HepG2 (cell line): ENCODE results near the gene TOM1L2. TPM values are rescaled to one million over a fixed set of nuclear protein-coding genes. Genes with fewer than 3 reads are reported as not detected.
A peak's percentile ranks its signal among the peaks of the same experiment; 100 is the strongest.

Experiments used
- AKAP8 ChIP-seq: sonication (generic); formaldehyde crosslinking; IDR thresholded peaks from 2 replicates; pipeline ENCODE4 v1.5.1; 2020; ENCODE audit warnings: mild to moderate bottlenecking, missing genetic modification reagents
- BCL6 ChIP-seq: IDR thresholded peaks from 2 replicates; pipeline ENCODE4 v1.6.1; 2016; ENCODE audit warnings: missing genetic modification reagents, missing compliant biosample characterization
- CBFB ChIP-seq: sonication (generic); formaldehyde crosslinking; IDR thresholded peaks from 2 replicates; pipeline ENCODE4 v1.4.0; 2020; ENCODE audit warnings: missing genetic modification reagents
- FIP1L1 ChIP-seq: fragments of 200-400 bp; formaldehyde crosslinking; IDR thresholded peaks from 2 replicates; pipeline ENCODE4 v1.6.1; 2018; ENCODE audit warnings: low read depth, mild to moderate bottlenecking, low read length, moderate library complexity, borderline replicate concordance; ENCODE audit not compliant: insufficient read depth
- NFE2L1 ChIP-seq: sonication (generic); formaldehyde crosslinking; IDR thresholded peaks from 2 replicates; pipeline ENCODE4 v1.4.0; 2020; ENCODE audit warnings: missing genetic modification reagents, mild to moderate bottlenecking, borderline replicate concordance
- NFKBIZ ChIP-seq: IDR thresholded peaks from 2 replicates; pipeline ENCODE4 v1.6.1; 2018; ENCODE audit warnings: missing genetic modification reagents, missing compliant biosample characterization
- PCBP1 ChIP-seq: fragments of 200-400 bp; formaldehyde crosslinking; IDR thresholded peaks from 2 replicates; pipeline ENCODE4 v1.6.1; 2017; ENCODE audit warnings: mild to moderate bottlenecking, low read depth, low read length, borderline replicate concordance
- RBM39 ChIP-seq: fragments of 200-400 bp; formaldehyde crosslinking; IDR thresholded peaks from one replicate; pipeline ENCODE4 v1.6.1; 2018; ENCODE audit warnings: antibody characterized with exemption, mild to moderate bottlenecking, low read depth, low read length; ENCODE audit not compliant: poor library complexity, severe bottlenecking
- SKI ChIP-seq: fragments of 450-650 bp; IDR thresholded peaks from one replicate; pipeline ENCODE4 v1.6.1; 2018; ENCODE audit warnings: mild to moderate bottlenecking; ENCODE audit not compliant: partially characterized antibody
- ZC3H4 ChIP-seq: sonication (generic); formaldehyde crosslinking; IDR thresholded peaks from 2 replicates; pipeline ENCODE4 v1.4.0; 2020; ENCODE audit warnings: missing genetic modification reagents, borderline replicate concordance
- ZNF274 ChIP-seq: sonication (generic); formaldehyde crosslinking; IDR thresholded peaks from 2 replicates; pipeline ENCODE4 v1.5.1; 2020; ENCODE audit warnings: mild to moderate bottlenecking, missing genetic modification reagents
- ZNF44 ChIP-seq: sonication (generic); formaldehyde crosslinking; IDR thresholded peaks from 2 replicates; pipeline ENCODE4 v1.5.1; 2020; ENCODE audit warnings: mild to moderate bottlenecking, missing genetic modification reagents
- ZNF703 ChIP-seq: sonication (generic); formaldehyde crosslinking; IDR thresholded peaks from 2 replicates; pipeline ENCODE4 v1.5.1; 2020; ENCODE audit warnings: missing genetic modification reagents, mild to moderate bottlenecking, moderate library complexity, borderline replicate concordance
- ZNF883 ChIP-seq: sonication (generic); formaldehyde crosslinking; IDR thresholded peaks from 2 replicates; pipeline ENCODE4 v1.5.1; 2020; ENCODE audit warnings: mild to moderate bottlenecking, missing genetic modification reagents; ENCODE audit errors: not compliant biosample characterization
- polyA plus RNA-seq, 8 experiments: library from polyadenylated mRNA; depleted of rRNA in 3 of 8; stranded (reverse) in 7 of 8; unstranded in 1 of 8; fragments of >200 nt; fragmentation: Illumina TruSeq in 4 of 8; extraction: Trizol in 4 of 8; gene quantifications; 2 replicates each; pipeline versions ENCODE4 v1.2.1 to v1.2.3, GENCODE V29; 2011 to 2016; ENCODE audit warnings: low read depth in 4 of 8, missing spikeins in 1 of 8, mixed read lengths in 1 of 8; ENCODE audit not compliant: insufficient read depth in 1 of 8
- total RNA-seq, 5 experiments: library from RNA; depleted of rRNA; stranded (reverse); fragments of >200 nt; fragmentation: Illumina TruSeq; extraction: Trizol; gene quantifications; 2 replicates each; pipeline ENCODE4 v1.2.3, GENCODE V29; 2016; ENCODE audit warnings: low read depth in 1 of 5
- TF ChIP-seq, protein P1 (sequence below): sonication (generic); formaldehyde crosslinking; IDR thresholded peaks from 2 replicates; pipeline ENCODE4 v1.8.0; 2022; ENCODE audit warnings: mild to moderate bottlenecking, missing genetic modification reagents, borderline replicate concordance
- TF ChIP-seq, protein P2 (sequence below): sonication (generic); formaldehyde crosslinking; IDR thresholded peaks from 2 replicates; pipeline ENCODE4 v1.9.0; 2021; ENCODE audit warnings: missing genetic modification reagents, mild to moderate bottlenecking, borderline replicate concordance
- TF ChIP-seq, protein P3 (sequence below): sonication (generic); formaldehyde crosslinking; IDR thresholded peaks from 2 replicates; pipeline ENCODE4 v1.4.0; 2020; ENCODE audit warnings: mild to moderate bottlenecking, missing genetic modification reagents, borderline replicate concordance
- TF ChIP-seq, protein P4 (sequence below): sonication (generic); formaldehyde crosslinking; IDR thresholded peaks from 2 replicates; pipeline ENCODE4 v1.4.0; 2020; ENCODE audit warnings: missing genetic modification reagents

The TOM1L2 gene
- total and polyA plus RNA-seq, 2 of the 13 experiments (the other 11 are each of a cell fraction or from before 2014, with no cell fraction given): 4.7 to 7.4 TPM

DNA sequence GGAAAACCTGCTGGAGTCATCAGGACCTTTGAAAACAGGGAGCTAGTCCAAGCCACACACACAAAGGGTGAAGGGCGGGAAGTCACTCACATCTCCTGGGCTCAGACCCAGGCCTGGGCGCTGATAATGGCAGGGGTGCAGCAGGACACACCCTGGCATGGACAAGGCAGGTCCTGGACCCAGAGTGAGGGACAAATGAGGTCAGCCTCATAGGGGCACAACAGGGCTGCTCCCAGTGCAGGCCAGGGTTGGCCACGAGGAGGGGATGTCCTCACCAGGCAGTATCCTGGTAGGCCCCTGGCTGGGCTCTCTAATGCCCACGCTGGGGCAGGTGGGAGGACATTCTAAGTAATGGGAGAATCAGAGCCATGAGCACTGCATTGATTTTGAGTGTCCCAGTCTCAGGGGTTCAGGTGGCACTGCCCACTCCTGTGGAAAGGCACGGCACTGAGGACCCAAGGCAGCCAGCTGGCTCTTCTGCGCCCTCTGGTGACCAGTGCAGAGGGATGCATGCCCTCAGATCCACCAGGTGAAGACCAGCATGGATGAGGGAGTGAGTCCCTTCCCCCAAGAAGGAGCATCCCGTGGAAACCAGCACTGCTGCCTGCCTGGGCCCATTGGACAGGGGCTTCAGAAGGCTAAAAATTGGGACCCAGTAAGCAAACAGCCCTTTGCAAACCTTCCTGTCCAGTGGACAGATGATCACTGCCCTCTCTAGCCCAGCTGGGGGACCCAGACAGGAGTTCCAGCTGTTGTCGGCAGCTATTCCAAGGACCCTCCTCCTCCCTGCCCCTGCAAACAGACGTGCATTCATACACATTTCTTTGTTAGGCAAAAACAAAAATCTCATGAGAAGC, 112.1 kb downstream of the TOM1L2 start (continued):
- TF ChIP-seq, protein P1, sequence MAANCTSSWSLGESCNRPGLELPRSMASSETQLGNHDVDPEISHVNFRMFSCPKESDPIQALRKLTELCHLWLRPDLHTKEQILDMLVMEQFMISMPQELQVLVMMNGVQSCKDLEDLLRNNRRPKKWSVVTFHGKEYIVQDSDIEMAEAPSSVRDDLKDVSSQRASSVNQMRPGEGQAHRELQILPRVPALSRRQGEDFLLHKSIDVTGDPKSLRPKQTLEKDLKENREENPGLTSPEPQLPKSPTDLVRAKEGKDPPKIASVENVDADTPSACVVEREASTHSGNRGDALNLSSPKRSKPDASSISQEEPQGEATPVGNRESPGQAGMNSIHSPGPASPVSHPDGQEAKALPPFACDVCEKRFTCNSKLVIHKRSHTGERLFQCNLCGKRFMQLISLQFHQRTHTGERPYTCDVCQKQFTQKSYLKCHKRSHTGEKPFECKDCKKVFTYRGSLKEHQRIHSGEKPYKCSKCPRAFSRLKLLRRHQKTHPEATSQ (CRISPR knock-in tag): no peak
- TF ChIP-seq, protein P2, sequence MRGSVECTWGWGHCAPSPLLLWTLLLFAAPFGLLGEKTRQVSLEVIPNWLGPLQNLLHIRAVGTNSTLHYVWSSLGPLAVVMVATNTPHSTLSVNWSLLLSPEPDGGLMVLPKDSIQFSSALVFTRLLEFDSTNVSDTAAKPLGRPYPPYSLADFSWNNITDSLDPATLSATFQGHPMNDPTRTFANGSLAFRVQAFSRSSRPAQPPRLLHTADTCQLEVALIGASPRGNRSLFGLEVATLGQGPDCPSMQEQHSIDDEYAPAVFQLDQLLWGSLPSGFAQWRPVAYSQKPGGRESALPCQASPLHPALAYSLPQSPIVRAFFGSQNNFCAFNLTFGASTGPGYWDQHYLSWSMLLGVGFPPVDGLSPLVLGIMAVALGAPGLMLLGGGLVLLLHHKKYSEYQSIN: no peak
- TF ChIP-seq NFKBIZ: no peak
- TF ChIP-seq ZNF703: no peak
- TF ChIP-seq, protein P3, sequence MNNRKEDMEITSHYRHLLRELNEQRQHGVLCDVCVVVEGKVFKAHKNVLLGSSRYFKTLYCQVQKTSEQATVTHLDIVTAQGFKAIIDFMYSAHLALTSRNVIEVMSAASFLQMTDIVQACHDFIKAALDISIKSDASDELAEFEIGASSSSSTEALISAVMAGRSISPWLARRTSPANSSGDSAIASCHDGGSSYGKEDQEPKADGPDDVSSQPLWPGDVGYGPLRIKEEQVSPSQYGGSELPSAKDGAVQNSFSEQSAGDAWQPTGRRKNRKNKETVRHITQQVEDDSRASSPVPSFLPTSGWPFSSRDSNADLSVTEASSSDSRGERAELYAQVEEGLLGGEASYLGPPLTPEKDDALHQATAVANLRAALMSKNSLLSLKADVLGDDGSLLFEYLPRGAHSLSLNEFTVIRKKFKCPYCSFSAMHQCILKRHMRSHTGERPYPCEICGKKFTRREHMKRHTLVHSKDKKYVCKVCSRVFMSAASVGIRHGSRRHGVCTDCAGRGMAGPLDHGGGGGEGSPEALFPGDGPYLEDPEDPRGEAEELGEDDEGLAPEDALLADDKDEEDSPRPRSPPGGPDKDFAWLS (CRISPR knock-in tag): no peak
- TF ChIP-seq ZNF883 (CRISPR knock-in tag): no peak
- no peak for TF ChIP-seq BCL6
- no peak for TF ChIP-seq CBFB (CRISPR knock-in tag)
- TF ChIP-seq AKAP8 (CRISPR knock-in tag): 0 out of 2 replicates have a peak, but pooled peaks have one; percentile 44
- TF ChIP-seq SKI: peak; percentile 29
- no peak for TF ChIP-seq ZC3H4 (CRISPR knock-in tag)
- no peak for TF ChIP-seq ZNF274 (CRISPR knock-in tag)
- TF ChIP-seq NFE2L1 (CRISPR knock-in tag): no peak
- TF ChIP-seq, protein P4, sequence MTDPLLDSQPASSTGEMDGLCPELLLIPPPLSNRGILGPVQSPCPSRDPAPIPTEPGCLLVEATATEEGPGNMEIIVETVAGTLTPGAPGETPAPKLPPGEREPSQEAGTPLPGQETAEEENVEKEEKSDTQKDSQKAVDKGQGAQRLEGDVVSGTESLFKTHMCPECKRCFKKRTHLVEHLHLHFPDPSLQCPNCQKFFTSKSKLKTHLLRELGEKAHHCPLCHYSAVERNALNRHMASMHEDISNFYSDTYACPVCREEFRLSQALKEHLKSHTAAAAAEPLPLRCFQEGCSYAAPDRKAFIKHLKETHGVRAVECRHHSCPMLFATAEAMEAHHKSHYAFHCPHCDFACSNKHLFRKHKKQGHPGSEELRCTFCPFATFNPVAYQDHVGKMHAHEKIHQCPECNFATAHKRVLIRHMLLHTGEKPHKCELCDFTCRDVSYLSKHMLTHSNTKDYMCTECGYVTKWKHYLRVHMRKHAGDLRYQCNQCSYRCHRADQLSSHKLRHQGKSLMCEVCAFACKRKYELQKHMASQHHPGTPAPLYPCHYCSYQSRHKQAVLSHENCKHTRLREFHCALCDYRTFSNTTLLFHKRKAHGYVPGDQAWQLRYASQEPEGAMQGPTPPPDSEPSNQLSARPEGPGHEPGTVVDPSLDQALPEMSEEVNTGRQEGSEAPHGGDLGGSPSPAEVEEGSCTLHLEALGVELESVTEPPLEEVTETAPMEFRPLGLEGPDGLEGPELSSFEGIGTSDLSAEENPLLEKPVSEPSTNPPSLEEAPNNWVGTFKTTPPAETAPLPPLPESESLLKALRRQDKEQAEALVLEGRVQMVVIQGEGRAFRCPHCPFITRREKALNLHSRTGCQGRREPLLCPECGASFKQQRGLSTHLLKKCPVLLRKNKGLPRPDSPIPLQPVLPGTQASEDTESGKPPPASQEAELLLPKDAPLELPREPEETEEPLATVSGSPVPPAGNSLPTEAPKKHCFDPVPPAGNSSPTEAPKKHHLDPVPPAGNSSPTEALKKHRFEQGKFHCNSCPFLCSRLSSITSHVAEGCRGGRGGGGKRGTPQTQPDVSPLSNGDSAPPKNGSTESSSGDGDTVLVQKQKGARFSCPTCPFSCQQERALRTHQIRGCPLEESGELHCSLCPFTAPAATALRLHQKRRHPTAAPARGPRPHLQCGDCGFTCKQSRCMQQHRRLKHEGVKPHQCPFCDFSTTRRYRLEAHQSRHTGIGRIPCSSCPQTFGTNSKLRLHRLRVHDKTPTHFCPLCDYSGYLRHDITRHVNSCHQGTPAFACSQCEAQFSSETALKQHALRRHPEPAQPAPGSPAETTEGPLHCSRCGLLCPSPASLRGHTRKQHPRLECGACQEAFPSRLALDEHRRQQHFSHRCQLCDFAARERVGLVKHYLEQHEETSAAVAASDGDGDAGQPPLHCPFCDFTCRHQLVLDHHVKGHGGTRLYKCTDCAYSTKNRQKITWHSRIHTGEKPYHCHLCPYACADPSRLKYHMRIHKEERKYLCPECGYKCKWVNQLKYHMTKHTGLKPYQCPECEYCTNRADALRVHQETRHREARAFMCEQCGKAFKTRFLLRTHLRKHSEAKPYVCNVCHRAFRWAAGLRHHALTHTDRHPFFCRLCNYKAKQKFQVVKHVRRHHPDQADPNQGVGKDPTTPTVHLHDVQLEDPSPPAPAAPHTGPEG (CRISPR knock-in tag): no peak
- TF ChIP-seq FIP1L1: no peak
- TF ChIP-seq ZNF44 (CRISPR knock-in tag): no peak
- no peak for TF ChIP-seq RBM39
- TF ChIP-seq PCBP1: no peak
